ENCODE results near the gene INSM1.

Gene INSM1

GRCh38 chr20:20391115-20391514 is 23.2 kb downstream of the INSM1 start:
- H3K4me3 ChIP-seq (ENCODE audit: low read depth, low read length) = no peak overlapping the region
- H3K27me3 ChIP-seq = no peaks in the 10 kb centered on the region
- no peak for TF ChIP-seq CTCF (IDR thresholded peaks at IDR 0.05; ENCODE audit: low read depth, low read length)
- no peaks in the 10 kb centered on the region for H3K9me3 ChIP-seq
- H3K36me3 ChIP-seq = no peaks in the 10 kb centered on the region
- no peaks in the 10 kb centered on the region for H3K4me1 ChIP-seq
- no peak for DNase-seq

- no peak for DNase-seq
- no peaks in the 10 kb centered on the region for H3K36me3 ChIP-seq
- no peaks in the 10 kb centered on the region for H3K27me3 ChIP-seq
- H3K4me1 ChIP-seq = no peaks in the 10 kb centered on the region
- no peaks in the 10 kb centered on the region for H3K9me3 ChIP-seq
- no peak for TF ChIP-seq CTCF (IDR thresholded peaks at IDR 0.05; ENCODE audit: low read depth, low read length)
- no peak overlapping the region for H3K4me3 ChIP-seq (ENCODE audit: low read depth, low read length)
Measured at GRCh38 chr20:20391766-20392165, 23.9 kb downstream of the INSM1 start.

GRCh38 chr20:20393207-20394120 is 25.6 kb downstream of the INSM1 start:
- Histone ChIP-seq H3K9me3 (no peaks in the 10 kb centered on the region), H3K4me1 (no peaks in the 10 kb centered on the region), H3K4me3 (ENCODE audit: low read depth, low read length) (no peak overlapping the region), H3K36me3 (no peaks in the 10 kb centered on the region), H3K27me3 (no peaks in the 10 kb centered on the region)
- TF ChIP-seq CTCF (IDR thresholded peaks at IDR 0.05; ENCODE audit: low read depth, low read length) = no peak
- no peak for DNase-seq

GRCh38 chr20:20395087-20395486 is 27.2 kb downstream of the INSM1 start:
- TF ChIP-seq CTCF (IDR thresholded peaks at IDR 0.05; ENCODE audit: low read depth, low read length) = no peak
- no peak for DNase-seq
- Histone ChIP-seq H3K9me3 (no peaks in the 10 kb centered on the region), H3K4me3 (ENCODE audit: low read depth, low read length) (no peak overlapping the region), H3K4me1 (no peaks in the 10 kb centered on the region), H3K27me3 (no peaks in the 10 kb centered on the region), H3K36me3 (no peaks in the 10 kb centered on the region)

GRCh38 chr20:20395903-20396568 is 28.1 kb downstream of the INSM1 start:
- Histone ChIP-seq H3K27me3 (no peaks in the 10 kb centered on the region), H3K4me1 (no peaks in the 10 kb centered on the region), H3K4me3 (ENCODE audit: low read depth, low read length) (no peak overlapping the region), H3K9me3 (no peaks in the 10 kb centered on the region), H3K36me3 (no peaks in the 10 kb centered on the region)
- DNase-seq = no peak
- no peak for TF ChIP-seq CTCF (IDR thresholded peaks at IDR 0.05; ENCODE audit: low read depth, low read length)

DNA sequence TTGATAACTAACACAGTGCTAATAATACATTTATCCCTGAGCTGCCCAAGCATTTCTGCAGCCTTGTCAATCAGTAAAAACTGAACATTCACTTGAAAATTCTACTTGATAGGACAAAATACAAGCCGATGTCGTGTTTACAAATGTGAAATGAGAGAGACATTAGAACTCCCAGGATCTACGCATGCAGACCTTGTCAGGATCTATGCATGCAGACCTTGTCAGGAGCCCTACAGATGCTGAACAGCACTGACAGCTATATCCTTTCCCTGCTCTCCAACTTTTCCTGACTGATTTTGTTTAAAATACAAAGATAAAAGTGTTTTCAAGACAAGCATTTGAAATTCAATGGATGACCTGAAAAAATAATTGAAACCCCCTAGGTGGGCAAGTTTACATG is 28.9 kb downstream of the INSM1 start:
- no peak overlapping the region for H3K4me3 ChIP-seq (ENCODE audit: low read depth, low read length)
- TF ChIP-seq CTCF (IDR thresholded peaks at IDR 0.05; ENCODE audit: low read depth, low read length) = no peak
- no peaks in the 10 kb centered on the region for H3K4me1 ChIP-seq
- H3K27me3 ChIP-seq = no peaks in the 10 kb centered on the region
- H3K9me3 ChIP-seq = no peaks in the 10 kb centered on the region
- no peaks in the 10 kb centered on the region for H3K36me3 ChIP-seq
- no peak for DNase-seq

Measured in BE2C (cell line).